Posterior vena cava (tissue), 2 donors: ENCODE measurements around the gene SLX9. TPM values are rescaled to one million over a fixed set of nuclear protein-coding genes. Genes with fewer than 3 reads are reported as not detected.

ENCODE experiments used
- DNase-seq: peaks from one replicate; pipeline ENCODE4 v3.0.0-alpha.2; 2020; ENCODE audit warnings: low spot score
- intact Hi-C, 2 donors: fragments of 100-400 bp; cut with DNase I; formaldehyde crosslinking; loops; one replicate each; pipeline versions ENCODE4 v1.14.1 to v1.14.2; 2022 to 2023
- total RNA-seq, 2 donors: library from RNA; stranded (reverse); fragmentation: NEBNext Ultra II Directional; extraction: Animal tissue kit (Norgen Biotek cat#: 25700); gene quantifications; one replicate each; pipeline ENCODE4 v1.2.1, GENCODE V29; 2021
- donor health status: DM: yes; HTN: yes; CAD: no.
- donor health status: DM: yes; HTN: yes; CAD: no.

Gene SLX9
- total RNA-seq, 2 donors from 2014 or later = 25.8 to 31.6 TPM

GRCh38 chr21:44979687-44980561, 40.1 kb downstream of the SLX9 start:
- DNase-seq = no peak

GRCh38 chr21:44980562-44981489, 41.0 kb downstream of the SLX9 start:
- intact Hi-C loops = no loop called here
- DNase-seq = no peak

More at GRCh38 chr21:44979687-44980561, 40.1 kb downstream of the SLX9 start:
- intact Hi-C loops = no loop called here

DNA sequence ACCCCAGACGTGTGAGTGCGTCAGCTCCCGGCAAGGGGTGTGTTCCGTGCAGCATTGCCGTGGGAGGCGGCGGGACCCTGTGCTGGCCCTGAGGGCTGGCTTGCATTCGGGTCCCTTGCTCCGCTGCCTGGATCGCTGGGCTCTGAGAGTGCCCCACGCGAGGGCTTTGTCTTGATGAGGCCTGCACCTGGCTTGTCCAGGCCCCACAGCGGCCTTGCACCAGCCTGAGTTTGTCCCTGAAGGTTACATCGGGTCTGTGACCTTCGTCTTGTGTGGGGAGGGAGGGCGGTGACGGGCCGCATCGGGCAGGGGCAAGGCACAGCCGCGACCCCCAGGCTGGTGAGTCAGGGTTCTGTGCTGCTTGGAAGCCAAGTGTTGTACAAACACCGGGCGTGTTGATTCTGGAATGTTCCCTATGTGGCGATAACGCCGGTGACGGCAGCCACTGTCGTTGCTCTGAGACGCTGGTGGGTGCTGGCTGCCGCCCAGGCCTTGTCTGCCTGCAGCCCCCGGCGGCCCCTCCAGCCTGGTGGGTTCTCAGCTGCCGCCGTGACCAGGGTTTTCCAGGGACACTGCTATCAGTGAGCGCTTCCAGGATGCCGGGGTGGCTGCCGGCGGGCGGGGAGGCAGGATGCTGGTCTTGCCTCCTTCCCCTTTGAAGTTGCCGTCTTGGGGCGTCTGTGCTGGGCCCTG, 42.9 kb downstream of the SLX9 start:
- DNase-seq = peak; percentile 89
- intact Hi-C loops = no loop called here

GRCh38 chr21:44983421-44984206, 43.8 kb downstream of the SLX9 start:
- intact Hi-C loops = no loop called here
- DNase-seq = peak; percentile 74

DNA sequence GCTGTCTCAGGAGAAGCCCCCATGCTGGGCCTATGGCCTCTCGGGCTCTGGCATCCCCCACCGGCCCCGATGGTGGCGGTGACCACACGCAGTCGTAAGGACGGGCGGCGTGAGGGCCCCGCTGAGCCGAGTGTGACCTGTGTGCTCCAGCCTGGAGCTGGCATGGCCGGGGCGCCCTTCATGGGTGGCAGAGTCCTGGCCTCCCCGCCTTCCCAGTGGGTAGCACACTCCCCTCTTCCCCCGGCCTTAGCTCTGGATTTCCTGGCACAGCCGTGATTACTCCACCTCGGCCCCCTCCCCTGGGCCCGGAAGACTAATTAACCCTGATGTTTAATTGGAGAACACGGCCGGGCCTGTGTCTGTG, 44.6 kb downstream of the SLX9 start:
- intact Hi-C loops = no loop called here
- DNase-seq = peak; percentile 80

DNA sequence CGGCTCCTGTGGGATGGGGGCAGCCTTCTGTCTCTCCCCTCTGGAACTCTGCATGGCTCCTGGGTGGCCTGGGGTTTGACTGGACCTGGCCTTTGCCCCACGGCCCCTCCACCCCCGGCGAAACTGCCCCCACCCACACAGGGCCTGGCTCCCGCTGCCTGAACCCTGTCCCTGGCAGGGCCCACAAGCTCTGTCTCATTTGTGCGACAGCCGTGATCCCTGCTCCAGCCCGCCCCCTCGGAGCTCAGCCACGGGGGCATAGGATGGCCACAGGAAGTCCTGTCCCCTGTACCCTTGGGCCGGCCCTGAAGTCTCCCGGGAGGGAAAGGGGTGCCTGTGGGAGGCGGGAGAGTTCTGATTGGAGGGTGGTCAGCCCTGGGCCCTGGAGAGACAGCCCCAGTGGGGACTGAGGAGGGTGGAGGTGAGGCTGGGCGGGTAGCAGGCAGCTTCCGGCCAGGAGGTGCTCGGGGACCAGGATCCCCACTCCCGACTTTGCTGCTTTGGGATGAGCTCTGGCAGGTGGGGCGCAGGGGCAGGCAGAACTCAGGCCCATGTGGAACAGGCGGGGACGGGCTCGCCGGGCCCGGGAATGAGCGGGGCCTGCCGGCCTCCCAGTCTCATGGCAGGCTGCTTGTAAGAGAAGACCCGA, 45.1 kb downstream of the SLX9 start:
- DNase-seq = peak; percentile 83
- intact Hi-C loops = no loop called here

DNA sequence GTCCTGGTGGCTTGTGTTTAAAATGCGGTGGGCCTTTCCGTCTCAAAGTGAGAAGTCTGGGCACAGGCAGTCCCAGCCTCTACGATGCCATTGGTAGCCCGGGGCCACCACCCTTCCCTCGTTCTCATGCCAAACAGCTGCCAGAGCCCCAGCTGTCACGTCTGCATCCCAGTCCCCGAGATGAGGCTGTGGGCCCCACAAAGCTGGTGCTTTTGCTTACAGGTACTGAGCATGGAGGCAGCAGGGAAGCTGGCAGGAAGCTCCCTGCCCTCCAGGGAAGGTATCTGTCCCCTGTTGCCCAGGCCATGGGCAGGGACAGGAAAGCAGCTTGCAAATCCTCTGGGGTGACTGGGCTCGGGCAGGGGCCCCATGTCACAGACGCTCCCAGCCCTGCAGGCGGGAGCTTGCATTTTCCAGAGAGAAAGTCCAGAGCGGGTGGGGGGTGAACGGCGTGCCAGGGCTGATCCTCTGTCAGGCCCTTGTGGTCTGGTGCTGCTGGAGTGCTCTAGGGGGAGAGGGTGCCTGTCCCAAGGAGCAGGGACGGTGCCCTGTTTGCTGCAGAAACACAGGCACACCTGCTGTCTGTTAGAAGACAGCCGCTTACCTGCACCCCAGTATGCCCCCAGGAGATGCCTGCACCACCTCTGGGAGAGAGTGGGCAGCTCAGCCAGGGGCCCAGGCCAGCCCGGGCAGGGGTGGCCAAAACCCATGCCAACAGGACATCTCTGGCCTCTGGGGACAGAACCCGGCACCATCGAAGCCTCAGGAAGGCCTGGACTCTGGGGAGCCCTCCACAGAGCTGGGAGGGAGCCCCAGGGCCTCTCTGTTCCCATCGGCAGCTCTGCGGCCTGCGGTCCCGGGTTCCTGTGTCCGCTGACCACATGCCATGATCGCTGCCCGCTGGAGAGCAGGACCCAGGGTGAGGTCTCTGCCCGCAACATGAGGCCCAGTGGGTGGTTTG, 45.9 kb downstream of the SLX9 start:
- DNase-seq = peak; percentile 78

GRCh38 chr21:44986471-44987291, 46.9 kb downstream of the SLX9 start:
- peak; percentile 75 for DNase-seq
- intact Hi-C loops = no loop called here

More for the DNA sequence above, 45.9 kb downstream of the SLX9 start:
- intact Hi-C loops = no loop called here

DNA sequence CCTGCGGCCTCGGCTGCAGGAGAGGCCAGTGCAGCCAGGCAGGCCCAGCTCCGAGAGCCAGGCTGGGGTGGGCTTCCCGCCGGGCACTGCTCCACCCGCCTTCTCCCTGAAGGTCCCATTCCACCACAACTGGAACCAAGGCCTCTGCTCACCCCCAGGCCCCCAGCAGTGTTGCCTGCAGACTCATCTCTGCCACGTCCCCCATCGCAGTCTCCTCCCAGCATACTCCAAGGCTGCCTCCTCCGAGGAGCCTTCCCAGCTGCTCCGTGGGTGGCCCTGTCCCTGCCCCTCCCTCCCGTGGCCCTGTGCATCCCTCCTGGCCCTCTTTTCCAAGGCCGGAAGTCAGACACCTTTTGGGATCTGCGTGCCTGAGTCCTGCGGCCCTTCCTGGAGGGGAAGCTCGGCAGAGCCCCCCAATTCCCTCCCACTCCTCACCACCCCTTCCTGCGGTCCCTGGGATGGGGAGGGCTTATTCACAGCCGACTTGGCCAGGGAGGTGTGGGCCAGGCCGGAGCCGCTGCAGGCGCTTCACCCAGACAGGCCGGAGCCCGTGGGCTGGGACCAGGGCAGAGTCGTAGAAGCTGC, 47.6 kb downstream of the SLX9 start:
- intact Hi-C loops = no loop called here
- DNase-seq = peak; percentile 55

DNA sequence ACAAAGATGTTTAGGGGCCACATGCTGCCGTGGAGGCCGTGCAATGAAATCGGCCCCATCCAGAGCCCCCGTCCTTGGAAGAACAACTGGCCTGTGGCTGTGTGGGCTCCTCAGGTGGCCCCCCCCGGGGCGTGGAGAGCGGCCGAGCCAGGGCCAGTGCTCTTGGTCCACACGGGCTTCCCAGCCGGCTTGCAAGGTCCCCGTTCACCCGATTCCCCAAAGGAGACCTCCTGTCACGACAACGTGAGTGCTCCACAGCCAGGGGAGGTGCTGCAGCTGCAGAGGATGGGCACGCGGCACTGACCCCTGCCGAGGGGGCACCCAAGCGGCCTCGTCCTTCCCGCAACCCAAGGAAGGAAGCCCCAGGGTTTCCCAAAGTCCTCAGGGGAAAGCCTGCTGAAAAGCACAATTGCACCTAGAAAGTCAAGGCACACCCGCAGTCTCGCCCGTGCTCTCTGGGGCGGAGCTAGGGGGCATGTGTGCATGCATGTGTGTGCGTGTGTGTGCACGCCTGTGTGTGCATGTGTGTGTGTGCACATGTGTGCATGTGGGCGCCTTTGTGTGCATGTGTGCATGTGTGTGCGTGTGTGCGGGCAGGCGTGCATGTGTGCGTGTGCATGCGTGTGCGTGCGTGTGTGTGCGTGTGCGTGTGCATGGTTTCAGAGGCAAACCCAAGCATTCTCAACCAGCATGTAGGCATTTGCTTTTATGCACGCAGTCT, 48.2 kb downstream of the SLX9 start:
- peak; percentile 59 for DNase-seq
- intact Hi-C loops = no loop called here

DNA sequence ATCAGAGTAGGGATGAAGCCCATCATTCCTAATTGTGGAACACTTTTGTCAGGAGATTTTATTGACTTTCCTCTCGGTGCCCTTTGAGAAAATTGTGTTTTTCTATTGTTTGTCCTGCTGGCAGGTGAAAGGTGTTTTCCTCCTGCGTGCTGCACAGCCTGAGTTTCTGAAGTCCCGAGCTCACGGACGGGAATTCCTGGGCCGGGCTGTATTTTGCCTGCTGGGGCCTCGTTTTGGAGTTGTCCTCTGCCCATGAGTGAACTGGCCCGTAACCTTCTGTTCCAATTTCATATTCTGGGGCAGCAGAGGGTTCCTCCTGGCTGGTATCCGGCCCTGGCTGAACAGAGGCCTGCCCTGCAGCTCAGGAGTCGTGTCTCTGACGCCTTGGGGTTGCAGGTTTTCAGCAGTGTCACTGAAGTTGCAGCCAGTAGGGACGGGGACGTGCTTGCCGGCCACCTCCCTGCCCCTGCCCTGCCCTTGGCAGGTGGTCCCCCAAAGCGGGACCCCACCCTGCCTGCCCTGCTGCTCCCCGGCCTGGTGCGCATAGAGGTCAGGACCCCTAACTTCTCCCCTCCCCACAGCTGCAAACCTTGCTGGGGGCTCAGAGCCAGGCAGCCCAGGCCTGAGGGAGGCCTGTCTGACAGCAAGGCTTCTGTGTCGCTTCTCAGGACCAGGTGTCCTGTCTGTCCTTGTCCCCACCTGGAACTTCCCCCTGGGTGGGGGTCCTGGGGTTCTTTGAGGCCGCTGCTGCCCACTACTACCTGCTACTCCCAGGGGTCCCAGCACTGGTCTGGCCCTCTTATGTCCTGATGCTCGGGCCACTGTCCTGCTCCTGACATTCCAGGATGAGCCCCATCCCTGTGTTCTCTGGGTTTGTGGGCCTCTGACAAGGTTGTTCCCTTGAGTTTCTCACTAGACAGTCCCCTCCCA, 49.0 kb downstream of the SLX9 start:
- intact Hi-C loops = no loop called here
- no peak for DNase-seq

DNA sequence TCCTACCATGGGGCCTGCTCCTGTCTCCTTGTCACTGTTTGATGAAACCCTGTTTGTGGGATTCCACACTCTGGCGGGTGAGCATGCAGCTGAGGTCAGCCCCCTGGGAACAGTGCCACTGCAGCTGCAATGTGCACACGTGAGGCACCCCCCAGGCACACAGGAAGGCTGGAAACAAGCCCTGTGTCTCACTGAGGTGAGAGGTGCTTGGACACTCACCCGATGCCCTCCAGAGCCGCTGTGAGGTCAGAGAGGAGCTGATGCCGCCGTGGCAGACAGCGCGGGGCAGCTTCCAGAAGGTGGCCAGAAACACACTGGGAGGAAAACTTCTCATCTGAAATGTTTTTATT, 49.7 kb downstream of the SLX9 start:
- no peak for DNase-seq
- intact Hi-C loops = no loop called here

GRCh38 chr21:44989943-44990780, 50.3 kb downstream of the SLX9 start:
- intact Hi-C loops = no loop called here
- DNase-seq = no peak

DNA sequence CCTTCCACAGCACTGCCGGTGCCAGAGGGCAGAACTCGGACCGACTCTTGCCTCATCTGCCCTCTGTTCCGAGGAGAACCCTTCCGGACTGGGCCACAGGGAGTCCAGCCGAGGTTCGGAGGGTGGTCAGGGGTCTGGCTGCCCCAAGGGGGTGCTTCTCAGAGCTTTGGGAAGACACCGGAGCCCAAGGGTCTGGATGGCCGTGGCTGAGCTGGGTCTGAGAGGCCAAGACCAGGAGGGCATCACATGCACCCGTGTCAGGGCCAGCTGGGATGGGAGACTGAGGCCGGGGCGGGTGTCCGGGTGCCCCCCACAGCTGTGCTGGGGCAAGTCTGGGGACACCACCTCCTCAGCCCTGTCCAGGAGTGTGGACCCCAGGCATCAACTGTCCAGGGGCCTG, 51.1 kb downstream of the SLX9 start:
- intact Hi-C loops = no loop called here

More for the DNA sequence above, 51.1 kb downstream of the SLX9 start:
- DNase-seq = no peak
